HG03135 (cell line): Measurements from ENCODE around the gene SCGB3A2.

ENCODE experiments used
- ATAC-seq: cut with Tn5 transposase; IDR thresholded peaks from one replicate; pipeline ENCODE4 v1.9.1; 2021; ENCODE audit warnings: mild to moderate bottlenecking, moderate library complexity; ENCODE audit not compliant: unreplicated experiment

The SCGB3A2 gene

GRCh38 chr5:147878066-147878759 is at the start of gene SCGB3A2:
TSS of gene SCGB3A2 (plus strand) at chr5:147878711. CDS start at chr5:147878804, 93 bp downstream.
- no peak for ATAC-seq

- no peak for ATAC-seq
These were observed 48.5 kb upstream of the SCGB3A2 start for GRCh38 chr5:147830035-147830434.

- ATAC-seq: no peak
These were observed 47.0 kb upstream of the SCGB3A2 start, which contains the start of gene SPINK1 for GRCh38 chr5:147831465-147831864. TSS of gene SPINK1 (minus strand) at chr5:147831671. CDS start at chr5:147831577, 94 bp downstream.

- no peak for ATAC-seq
These were observed 46.0 kb upstream of the SCGB3A2 start for GRCh38 chr5:147832541-147832940.

- no peak for ATAC-seq
These were observed 43.1 kb upstream of the SCGB3A2 start for GRCh38 chr5:147835386-147835798.

GRCh38 chr5:147836439-147836838 is 42.1 kb upstream of the SCGB3A2 start:
- ATAC-seq: no peak

GRCh38 chr5:147842869-147843268 is 35.6 kb upstream of the SCGB3A2 start:
- ATAC-seq: no peak

- no peak for ATAC-seq
These were observed 33.7 kb upstream of the SCGB3A2 start for GRCh38 chr5:147844846-147845245.

- no peak for ATAC-seq
These were observed 32.9 kb upstream of the SCGB3A2 start for GRCh38 chr5:147845618-147846017.

- ATAC-seq: no peak
These were observed 29.3 kb upstream of the SCGB3A2 start for GRCh38 chr5:147849226-147849625.

- no peak for ATAC-seq
These were observed 26.9 kb upstream of the SCGB3A2 start for GRCh38 chr5:147851578-147851977.

GRCh38 chr5:147852365-147852764 is 26.1 kb upstream of the SCGB3A2 start:
- ATAC-seq: no peak

GRCh38 chr5:147853372-147853987 is 25.0 kb upstream of the SCGB3A2 start:
- ATAC-seq: no peak

GRCh38 chr5:147854331-147854730 is 24.2 kb upstream of the SCGB3A2 start:
- ATAC-seq: no peak

GRCh38 chr5:147854894-147855773 is 23.4 kb upstream of the SCGB3A2 start:
- ATAC-seq: no peak

GRCh38 chr5:147855774-147856069 is 22.8 kb upstream of the SCGB3A2 start:
- no peak for ATAC-seq

- ATAC-seq: no peak
These were observed 21.7 kb upstream of the SCGB3A2 start for GRCh38 chr5:147856801-147857200.

- peak; percentile 76 for ATAC-seq
These were observed 21.0 kb upstream of the SCGB3A2 start for GRCh38 chr5:147857302-147858129.

GRCh38 chr5:147858565-147858964 is 19.9 kb upstream of the SCGB3A2 start:
- no peak for ATAC-seq

- no peak for ATAC-seq
These were observed 18.4 kb upstream of the SCGB3A2 start for GRCh38 chr5:147859962-147860640.
